ENCODE data around the gene PSMD1. TPM values are rescaled to one million over a fixed set of nuclear protein-coding genes. Genes with fewer than 3 reads are reported as not detected.

The PSMD1 gene
- total and polyA plus RNA-seq, 2 experiments from 2014 or later: 148 to 177 TPM

DNA sequence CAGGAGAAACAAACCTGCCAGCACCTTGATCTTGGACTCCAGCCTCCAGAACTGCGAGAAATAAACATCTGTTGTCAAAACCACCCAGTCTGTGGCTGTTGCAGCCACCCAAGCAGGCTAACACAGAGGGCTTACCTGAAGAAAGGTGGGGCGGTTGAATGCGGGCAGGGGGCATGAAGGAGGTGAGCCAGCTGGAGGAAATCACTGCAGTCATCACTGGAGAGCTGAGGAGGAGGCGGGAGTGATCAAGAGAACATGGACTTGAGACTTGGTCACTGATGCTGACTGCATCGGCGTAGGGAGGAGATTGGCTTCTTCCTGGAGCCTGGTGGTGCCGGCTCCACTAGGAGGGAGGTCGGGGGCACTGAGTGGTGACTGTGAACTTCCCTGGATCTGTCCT, 127.2 kb downstream of the PSMD1 start:
- H3F3A ChIP-seq (replicated peaks; ENCODE audit: low read depth): no peaks in the 10 kb centered on the region; the same call in 1 of the 2 replicates
- no peak for ATAC-seq
- TF ChIP-seq POLR2AphosphoS5 (IDR thresholded peaks at IDR 0.05; ENCODE audit: low read depth) (no peak), NANOG (IDR thresholded peaks at IDR 0.05; ENCODE audit: borderline replicate concordance) (no peak), CTCF (conservative IDR thresholded peaks at IDR 0.05; ENCODE audit: low read depth in 2 of 2) (no peak), STAT1 (IDR thresholded peaks at IDR 0.05; ENCODE audit: unreplicated experiment) (no peak), JUNB (IDR thresholded peaks at IDR 0.05; ENCODE audit: unreplicated experiment) (no peak), EZH2 (IDR thresholded peaks at IDR 0.05; ENCODE audit: low read depth, unreplicated experiment) (no peak), ZNF331 (CRISPR knock-in tag; IDR thresholded peaks at IDR 0.05; ENCODE audit: low read depth) (no peak), CREB1 (CRISPR knock-in tag; IDR thresholded peaks at IDR 0.05; ENCODE audit: low read depth) (no peak), ZNF114 (CRISPR knock-in tag; IDR thresholded peaks at IDR 0.05) (no peak), EZH2phosphoT487 (IDR thresholded peaks at IDR 0.05; ENCODE audit: unreplicated experiment) (no peak)
- TF ChIP-seq, protein P1, sequence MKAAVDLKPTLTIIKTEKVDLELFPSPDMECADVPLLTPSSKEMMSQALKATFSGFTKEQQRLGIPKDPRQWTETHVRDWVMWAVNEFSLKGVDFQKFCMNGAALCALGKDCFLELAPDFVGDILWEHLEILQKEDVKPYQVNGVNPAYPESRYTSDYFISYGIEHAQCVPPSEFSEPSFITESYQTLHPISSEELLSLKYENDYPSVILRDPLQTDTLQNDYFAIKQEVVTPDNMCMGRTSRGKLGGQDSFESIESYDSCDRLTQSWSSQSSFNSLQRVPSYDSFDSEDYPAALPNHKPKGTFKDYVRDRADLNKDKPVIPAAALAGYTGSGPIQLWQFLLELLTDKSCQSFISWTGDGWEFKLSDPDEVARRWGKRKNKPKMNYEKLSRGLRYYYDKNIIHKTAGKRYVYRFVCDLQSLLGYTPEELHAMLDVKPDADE (IDR thresholded peaks at IDR 0.05): no peak
- TF ChIP-seq, protein P2, sequence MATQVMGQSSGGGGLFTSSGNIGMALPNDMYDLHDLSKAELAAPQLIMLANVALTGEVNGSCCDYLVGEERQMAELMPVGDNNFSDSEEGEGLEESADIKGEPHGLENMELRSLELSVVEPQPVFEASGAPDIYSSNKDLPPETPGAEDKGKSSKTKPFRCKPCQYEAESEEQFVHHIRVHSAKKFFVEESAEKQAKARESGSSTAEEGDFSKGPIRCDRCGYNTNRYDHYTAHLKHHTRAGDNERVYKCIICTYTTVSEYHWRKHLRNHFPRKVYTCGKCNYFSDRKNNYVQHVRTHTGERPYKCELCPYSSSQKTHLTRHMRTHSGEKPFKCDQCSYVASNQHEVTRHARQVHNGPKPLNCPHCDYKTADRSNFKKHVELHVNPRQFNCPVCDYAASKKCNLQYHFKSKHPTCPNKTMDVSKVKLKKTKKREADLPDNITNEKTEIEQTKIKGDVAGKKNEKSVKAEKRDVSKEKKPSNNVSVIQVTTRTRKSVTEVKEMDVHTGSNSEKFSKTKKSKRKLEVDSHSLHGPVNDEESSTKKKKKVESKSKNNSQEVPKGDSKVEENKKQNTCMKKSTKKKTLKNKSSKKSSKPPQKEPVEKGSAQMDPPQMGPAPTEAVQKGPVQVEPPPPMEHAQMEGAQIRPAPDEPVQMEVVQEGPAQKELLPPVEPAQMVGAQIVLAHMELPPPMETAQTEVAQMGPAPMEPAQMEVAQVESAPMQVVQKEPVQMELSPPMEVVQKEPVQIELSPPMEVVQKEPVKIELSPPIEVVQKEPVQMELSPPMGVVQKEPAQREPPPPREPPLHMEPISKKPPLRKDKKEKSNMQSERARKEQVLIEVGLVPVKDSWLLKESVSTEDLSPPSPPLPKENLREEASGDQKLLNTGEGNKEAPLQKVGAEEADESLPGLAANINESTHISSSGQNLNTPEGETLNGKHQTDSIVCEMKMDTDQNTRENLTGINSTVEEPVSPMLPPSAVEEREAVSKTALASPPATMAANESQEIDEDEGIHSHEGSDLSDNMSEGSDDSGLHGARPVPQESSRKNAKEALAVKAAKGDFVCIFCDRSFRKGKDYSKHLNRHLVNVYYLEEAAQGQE (IDR thresholded peaks at IDR 0.05; ENCODE audit: unreplicated experiment): no peak
- TF ChIP-seq, protein P3, sequence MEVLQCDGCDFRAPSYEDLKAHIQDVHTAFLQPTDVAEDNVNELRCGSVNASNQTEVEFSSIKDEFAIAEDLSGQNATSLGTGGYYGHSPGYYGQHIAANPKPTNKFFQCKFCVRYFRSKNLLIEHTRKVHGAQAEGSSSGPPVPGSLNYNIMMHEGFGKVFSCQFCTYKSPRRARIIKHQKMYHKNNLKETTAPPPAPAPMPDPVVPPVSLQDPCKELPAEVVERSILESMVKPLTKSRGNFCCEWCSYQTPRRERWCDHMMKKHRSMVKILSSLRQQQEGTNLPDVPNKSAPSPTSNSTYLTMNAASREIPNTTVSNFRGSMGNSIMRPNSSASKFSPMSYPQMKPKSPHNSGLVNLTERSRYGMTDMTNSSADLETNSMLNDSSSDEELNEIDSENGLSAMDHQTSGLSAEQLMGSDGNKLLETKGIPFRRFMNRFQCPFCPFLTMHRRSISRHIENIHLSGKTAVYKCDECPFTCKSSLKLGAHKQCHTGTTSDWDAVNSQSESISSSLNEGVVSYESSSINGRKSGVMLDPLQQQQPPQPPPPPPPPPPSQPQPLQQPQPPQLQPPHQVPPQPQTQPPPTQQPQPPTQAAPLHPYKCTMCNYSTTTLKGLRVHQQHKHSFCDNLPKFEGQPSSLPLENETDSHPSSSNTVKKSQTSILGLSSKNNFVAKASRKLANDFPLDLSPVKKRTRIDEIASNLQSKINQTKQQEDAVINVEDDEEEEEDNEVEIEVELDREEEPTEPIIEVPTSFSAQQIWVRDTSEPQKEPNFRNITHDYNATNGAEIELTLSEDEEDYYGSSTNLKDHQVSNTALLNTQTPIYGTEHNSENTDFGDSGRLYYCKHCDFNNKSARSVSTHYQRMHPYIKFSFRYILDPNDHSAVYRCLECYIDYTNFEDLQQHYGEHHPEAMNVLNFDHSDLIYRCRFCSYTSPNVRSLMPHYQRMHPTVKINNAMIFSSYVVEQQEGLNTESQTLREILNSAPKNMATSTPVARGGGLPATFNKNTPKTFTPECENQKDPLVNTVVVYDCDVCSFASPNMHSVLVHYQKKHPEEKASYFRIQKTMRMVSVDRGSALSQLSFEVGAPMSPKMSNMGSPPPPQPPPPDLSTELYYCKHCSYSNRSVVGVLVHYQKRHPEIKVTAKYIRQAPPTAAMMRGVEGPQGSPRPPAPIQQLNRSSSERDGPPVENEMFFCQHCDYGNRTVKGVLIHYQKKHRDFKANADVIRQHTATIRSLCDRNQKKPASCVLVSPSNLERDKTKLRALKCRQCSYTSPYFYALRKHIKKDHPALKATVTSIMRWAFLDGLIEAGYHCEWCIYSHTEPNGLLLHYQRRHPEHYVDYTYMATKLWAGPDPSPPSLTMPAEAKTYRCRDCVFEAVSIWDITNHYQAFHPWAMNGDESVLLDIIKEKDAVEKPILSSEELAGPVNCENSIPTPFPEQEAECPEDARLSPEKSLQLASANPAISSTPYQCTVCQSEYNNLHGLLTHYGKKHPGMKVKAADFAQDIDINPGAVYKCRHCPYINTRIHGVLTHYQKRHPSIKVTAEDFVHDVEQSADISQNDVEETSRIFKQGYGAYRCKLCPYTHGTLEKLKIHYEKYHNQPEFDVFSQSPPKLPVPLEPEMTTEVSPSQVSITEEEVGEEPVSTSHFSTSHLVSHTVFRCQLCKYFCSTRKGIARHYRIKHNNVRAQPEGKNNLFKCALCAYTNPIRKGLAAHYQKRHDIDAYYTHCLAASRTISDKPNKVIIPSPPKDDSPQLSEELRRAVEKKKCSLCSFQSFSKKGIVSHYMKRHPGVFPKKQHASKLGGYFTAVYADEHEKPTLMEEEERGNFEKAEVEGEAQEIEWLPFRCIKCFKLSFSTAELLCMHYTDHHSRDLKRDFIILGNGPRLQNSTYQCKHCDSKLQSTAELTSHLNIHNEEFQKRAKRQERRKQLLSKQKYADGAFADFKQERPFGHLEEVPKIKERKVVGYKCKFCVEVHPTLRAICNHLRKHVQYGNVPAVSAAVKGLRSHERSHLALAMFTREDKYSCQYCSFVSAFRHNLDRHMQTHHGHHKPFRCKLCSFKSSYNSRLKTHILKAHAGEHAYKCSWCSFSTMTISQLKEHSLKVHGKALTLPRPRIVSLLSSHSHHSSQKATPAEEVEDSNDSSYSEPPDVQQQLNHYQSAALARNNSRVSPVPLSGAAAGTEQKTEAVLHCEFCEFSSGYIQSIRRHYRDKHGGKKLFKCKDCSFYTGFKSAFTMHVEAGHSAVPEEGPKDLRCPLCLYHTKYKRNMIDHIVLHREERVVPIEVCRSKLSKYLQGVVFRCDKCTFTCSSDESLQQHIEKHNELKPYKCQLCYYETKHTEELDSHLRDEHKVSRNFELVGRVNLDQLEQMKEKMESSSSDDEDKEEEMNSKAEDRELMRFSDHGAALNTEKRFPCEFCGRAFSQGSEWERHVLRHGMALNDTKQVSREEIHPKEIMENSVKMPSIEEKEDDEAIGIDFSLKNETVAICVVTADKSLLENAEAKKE (CRISPR knock-in tag; IDR thresholded peaks at IDR 0.05): no peak
- H3K27ac Mint-ChIP-seq: no peak overlapping the region; the same call in 1 of the 2 replicates
- H3K79me2 ChIP-seq (replicated peaks; ENCODE audit: insufficient read depth): no peaks in the 10 kb centered on the region
- peaks cover 21% of the 10 kb centered on the region for H3K27me3 Mint-ChIP-seq (ENCODE audit: insufficient read depth, low read depth, poor library complexity)
- no peaks in the 10 kb centered on the region for H3K36me3 ChIP-seq (ENCODE audit: insufficient read depth)
- H3K9me3 Mint-ChIP-seq: no peaks in the 10 kb centered on the region
- peaks cover 3% of the 10 kb centered on the region; the same call in 1 of the 2 replicates for H3K9me2 ChIP-seq (ENCODE audit: insufficient read depth)
- peaks cover 19% of the 10 kb centered on the region for H3K4me1 Mint-ChIP-seq
- H3K4me2 ChIP-seq: no peak overlapping the region
- H2AFZ ChIP-seq: peak overlapping the region; percentile 52; the same call in 1 of the 2 replicates
- peaks cover 10% of the 10 kb centered on the region for H3K4me1 ChIP-seq (ENCODE audit: insufficient read depth)
- no peak for DNase-seq (ENCODE audit: low spot score)
- no peak overlapping the region for H3K27ac ChIP-seq (ENCODE audit: low read depth)
- H3K4me3 Mint-ChIP-seq: no peak overlapping the region
- H3K4me3 ChIP-seq: no peak overlapping the region
- H4K20me1 ChIP-seq (replicated peaks; ENCODE audit: insufficient read depth): no peaks in the 10 kb centered on the region
- H3K36me3 Mint-ChIP-seq (ENCODE audit: low read depth): no peaks in the 10 kb centered on the region
- no peaks in the 10 kb centered on the region for H3K27me3 ChIP-seq (ENCODE audit: insufficient read depth)

Data from GM23338 (cell line).